HG03354 (cell line): Measurements from ENCODE around the gene WBP11.
"Not testable (repeated sequence)": the region's sequence is repeated elsewhere in the genome, so short reads cannot be mapped to it uniquely, and the experiment has no call there.

Experiments
- ATAC-seq: cut with Tn5 transposase; IDR thresholded peaks from one replicate; pipeline ENCODE4 v1.9.1; 2021; ENCODE audit warnings: mild to moderate bottlenecking; ENCODE audit not compliant: unreplicated experiment, poor library complexity, severe bottlenecking

WBP11 gene

DNA sequence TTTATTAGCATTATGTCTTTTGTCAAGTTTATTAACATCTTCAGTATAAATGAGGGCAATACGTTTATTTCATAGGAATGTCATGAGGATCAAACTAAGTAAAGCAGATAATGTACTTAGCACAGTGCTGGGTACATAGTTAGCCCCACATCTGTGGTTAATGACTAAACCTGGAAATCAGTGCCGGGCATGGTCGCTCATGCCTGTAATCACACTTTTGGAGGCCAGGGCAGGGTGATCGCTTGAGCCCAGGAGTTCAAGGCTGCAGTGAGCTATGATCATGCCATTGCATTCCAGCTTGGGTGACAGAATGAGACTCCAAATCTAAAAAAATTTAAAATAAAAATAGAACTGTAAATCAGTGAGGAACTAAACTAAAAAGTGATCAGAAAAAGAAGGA is 62.1 kb downstream of the WBP11 start:
- ATAC-seq: no peak

DNA sequence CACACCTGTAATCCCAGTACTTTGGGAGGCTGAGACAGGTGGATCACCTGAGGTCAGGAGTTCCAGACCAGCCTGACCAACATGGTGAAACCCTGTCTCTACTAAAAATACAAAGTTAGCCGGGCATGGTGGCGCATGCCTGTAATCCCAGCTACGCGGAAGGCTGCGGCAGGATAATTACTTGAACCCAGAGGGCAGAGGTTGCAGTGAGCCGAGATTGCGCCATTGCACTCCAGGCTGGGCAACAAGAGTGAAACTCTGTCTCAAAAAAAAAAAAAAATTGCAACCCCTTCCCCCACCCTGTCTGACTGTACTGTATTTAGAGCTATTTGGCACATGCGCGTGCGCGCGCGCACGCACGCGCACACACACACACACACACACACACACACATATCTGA is 66.8 kb downstream of the WBP11 start:
- not testable (repeated sequence) for ATAC-seq
